Kidney (tissue), 14 donors: ENCODE data around the gene ADCY4. TPM values are rescaled to one million over a fixed set of nuclear protein-coding genes. Genes with fewer than 3 reads are reported as not detected.

Experiments
- DNase-seq, 5 donors: peaks; one replicate each; pipeline ENCODE4 v3.0.0-alpha.2; 2013 to 2020
- FAIRE-seq: peaks from 2 replicates; lab custom pipeline; 2012; peaks lifted over from hg19 to GRCh38; lab: Jason Lieb, UNC
- H3K27ac ChIP-seq, 2 donors: one replicate each; pipeline ENCODE4 v1.7.0; 2013; ENCODE audit warnings: low read depth in 2 of 2, low read length in 2 of 2, inconsistent platforms in 1 of 2
- H3K27me3 ChIP-seq: one replicate; pipeline ENCODE4 v1.7.1; 2013; ENCODE audit warnings: low read length, inconsistent platforms; ENCODE audit not compliant: control insufficient read depth, insufficient read depth
- H3K36me3 ChIP-seq, 3 donors: one replicate each; pipeline versions ENCODE4 v1.7.0 to v1.7.1; 2013; ENCODE audit warnings: low read length in 3 of 3, control low read depth in 1 of 3, inconsistent platforms in 1 of 3; ENCODE audit not compliant: insufficient read depth in 3 of 3, control insufficient read depth in 2 of 3
- H3K4me1 ChIP-seq, 3 donors: one replicate each; pipeline versions ENCODE4 v1.7.0 to v1.7.1; 2013; ENCODE audit warnings: low read length in 3 of 3, inconsistent platforms in 1 of 3, low read depth in 1 of 3; ENCODE audit not compliant: control insufficient read depth in 2 of 3, insufficient read depth in 2 of 3
- H3K4me3 ChIP-seq, 3 donors: one replicate each; pipeline versions ENCODE4 v1.7.0 to v1.8.1; 2013; ENCODE audit warnings: low read length in 3 of 3, control low read depth in 1 of 3, inconsistent platforms in 1 of 3
- H3K9ac ChIP-seq, 3 donors: one replicate each; pipeline versions ENCODE4 v1.7.0 to v1.7.1; 2013; ENCODE audit warnings: low read length in 3 of 3, control low read depth in 1 of 3, inconsistent platforms in 1 of 3
- H3K9me3 ChIP-seq, 3 donors: one replicate each; pipeline versions ENCODE4 v1.7.0 to v1.7.1; 2013; ENCODE audit warnings: low read length in 3 of 3, control low read depth in 1 of 3, inconsistent platforms in 1 of 3; ENCODE audit not compliant: control insufficient read depth in 2 of 3, insufficient read depth in 1 of 3
- intact Hi-C: fragments of 100-400 bp; cut with DNase I; formaldehyde crosslinking; loops from one replicate; pipeline ENCODE4 v1.11.1; 2022
- polyA plus RNA-seq: library from polyadenylated mRNA; stranded (reverse); fragments of 350-450 nt; fragmentation: Illumina TruSeq; extraction: RNeasy Lipid Tissue Mini Kit (QIAGEN cat#74804); gene quantifications from one replicate; pipeline ENCODE4 v1.2.3, GENCODE V29; 2014; ENCODE audit warnings: low read depth, low replicate concordance; ENCODE audit not compliant: insufficient read depth
- total RNA-seq: library from RNA; stranded (reverse); fragmentation: NEBNext Ultra II Directional; extraction: Animal tissue kit (Norgen Biotek cat#: 25700); gene quantifications from one replicate; pipeline ENCODE4 v1.2.1, GENCODE V29; 2021
- TF ChIP-seq, protein P1 (sequence below): IDR thresholded peaks from 3 replicates; pipeline ENCODE4 v1.5.1; 2012; ENCODE audit warnings: mild to moderate bottlenecking, moderate library complexity, borderline replicate concordance; ENCODE audit not compliant: insufficient read depth; ENCODE audit errors: extremely low read depth
- donor health status: control.
- donor health status: control.
- donor health status: control.
- donor health status: control.
- donor health status: control.
- donor health status: DM: yes; HTN: yes; CAD: no.
- donor health status: Normal renal cell carcinoma (clear cell type).

ADCY4 gene
- total and polyA plus RNA-seq, 2 donors from 2014 or later, result 19.2 to 57.5 TPM

DNA sequence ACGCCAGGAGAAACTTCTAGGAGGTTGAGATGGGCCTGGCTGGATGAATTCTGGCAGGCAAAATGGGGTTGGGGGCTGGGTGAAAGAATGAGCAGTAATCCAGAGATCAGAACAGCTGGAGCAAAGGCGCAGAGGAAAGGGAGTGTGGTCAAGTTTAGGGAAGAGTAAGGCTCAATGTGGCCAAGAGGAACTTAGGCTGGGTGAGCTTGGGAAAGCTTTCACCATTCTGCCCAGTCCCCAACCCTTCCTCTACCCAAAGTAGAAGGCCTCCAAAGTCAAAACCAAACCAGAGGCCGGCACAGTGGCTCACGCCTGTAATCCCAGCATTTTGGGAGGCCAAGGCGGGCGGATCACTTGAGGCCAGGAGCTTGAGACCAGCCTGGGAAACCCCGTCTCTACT is 53.2 kb downstream of the ADCY4 start:
- DNase-seq (no peak), FAIRE-seq (no peak)
- intact Hi-C loops, result no loop called here
- Histone ChIP-seq H3K27me3 (no peaks in the 10 kb centered on the region), H3K9ac (no peak overlapping the region), H3K4me1 (peaks cover 0 to 3% (median 0%) of the 10 kb centered on the region in 3 donors), H3K27ac (no peak overlapping the region), H3K36me3 (no peaks in the 10 kb centered on the region), H3K9me3 (no peaks in the 10 kb centered on the region), H3K4me3 (no peak overlapping the region)
- TF ChIP-seq, protein P1, sequence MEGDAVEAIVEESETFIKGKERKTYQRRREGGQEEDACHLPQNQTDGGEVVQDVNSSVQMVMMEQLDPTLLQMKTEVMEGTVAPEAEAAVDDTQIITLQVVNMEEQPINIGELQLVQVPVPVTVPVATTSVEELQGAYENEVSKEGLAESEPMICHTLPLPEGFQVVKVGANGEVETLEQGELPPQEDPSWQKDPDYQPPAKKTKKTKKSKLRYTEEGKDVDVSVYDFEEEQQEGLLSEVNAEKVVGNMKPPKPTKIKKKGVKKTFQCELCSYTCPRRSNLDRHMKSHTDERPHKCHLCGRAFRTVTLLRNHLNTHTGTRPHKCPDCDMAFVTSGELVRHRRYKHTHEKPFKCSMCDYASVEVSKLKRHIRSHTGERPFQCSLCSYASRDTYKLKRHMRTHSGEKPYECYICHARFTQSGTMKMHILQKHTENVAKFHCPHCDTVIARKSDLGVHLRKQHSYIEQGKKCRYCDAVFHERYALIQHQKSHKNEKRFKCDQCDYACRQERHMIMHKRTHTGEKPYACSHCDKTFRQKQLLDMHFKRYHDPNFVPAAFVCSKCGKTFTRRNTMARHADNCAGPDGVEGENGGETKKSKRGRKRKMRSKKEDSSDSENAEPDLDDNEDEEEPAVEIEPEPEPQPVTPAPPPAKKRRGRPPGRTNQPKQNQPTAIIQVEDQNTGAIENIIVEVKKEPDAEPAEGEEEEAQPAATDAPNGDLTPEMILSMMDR, result no peak

DNA sequence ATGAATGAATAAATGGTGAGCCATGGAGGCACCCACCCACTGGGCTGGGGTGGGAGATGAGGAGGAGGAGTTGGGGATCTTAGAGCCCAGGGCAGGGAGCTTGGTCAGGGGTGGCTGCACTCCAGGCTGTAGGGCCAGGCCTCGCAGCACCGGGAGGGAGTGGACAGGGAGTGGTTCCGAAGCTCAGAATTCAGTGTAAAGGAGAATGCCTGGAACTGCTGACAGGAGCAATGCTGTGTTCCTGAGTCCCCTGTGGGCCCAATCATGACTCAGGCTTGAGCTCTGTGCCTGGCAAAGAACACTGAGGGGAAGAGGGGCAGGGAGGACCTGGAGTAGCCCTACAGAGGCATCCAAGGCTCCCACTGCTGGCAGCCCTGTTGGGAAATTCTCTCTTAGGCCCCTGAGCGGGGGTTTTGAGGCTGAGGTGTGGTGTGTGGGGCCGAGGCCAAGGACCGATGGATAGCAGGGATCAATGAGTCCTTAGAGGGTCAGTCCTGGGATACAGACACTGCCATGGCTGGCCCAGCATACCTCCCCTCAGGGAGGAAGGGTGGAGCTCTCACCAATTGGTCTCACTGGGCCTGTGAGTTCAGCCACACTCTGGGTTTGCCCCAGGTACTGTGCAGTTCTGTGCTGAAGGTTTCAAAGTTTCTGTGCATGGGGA is 53.9 kb downstream of the ADCY4 start:
- Histone ChIP-seq H3K27me3 (no peaks in the 10 kb centered on the region), H3K9me3 (no peaks in the 10 kb centered on the region), H3K9ac (no peak overlapping the region), H3K27ac (no peak overlapping the region), H3K36me3 (no peaks in the 10 kb centered on the region), H3K4me3 (no peak overlapping the region), H3K4me1 (peaks cover 0 to 3% (median 0%) of the 10 kb centered on the region in 3 donors)
- FAIRE-seq (no peak), DNase-seq (no peak)
- intact Hi-C loops, result no loop called here
- TF ChIP-seq, protein P1, result no peak

DNA sequence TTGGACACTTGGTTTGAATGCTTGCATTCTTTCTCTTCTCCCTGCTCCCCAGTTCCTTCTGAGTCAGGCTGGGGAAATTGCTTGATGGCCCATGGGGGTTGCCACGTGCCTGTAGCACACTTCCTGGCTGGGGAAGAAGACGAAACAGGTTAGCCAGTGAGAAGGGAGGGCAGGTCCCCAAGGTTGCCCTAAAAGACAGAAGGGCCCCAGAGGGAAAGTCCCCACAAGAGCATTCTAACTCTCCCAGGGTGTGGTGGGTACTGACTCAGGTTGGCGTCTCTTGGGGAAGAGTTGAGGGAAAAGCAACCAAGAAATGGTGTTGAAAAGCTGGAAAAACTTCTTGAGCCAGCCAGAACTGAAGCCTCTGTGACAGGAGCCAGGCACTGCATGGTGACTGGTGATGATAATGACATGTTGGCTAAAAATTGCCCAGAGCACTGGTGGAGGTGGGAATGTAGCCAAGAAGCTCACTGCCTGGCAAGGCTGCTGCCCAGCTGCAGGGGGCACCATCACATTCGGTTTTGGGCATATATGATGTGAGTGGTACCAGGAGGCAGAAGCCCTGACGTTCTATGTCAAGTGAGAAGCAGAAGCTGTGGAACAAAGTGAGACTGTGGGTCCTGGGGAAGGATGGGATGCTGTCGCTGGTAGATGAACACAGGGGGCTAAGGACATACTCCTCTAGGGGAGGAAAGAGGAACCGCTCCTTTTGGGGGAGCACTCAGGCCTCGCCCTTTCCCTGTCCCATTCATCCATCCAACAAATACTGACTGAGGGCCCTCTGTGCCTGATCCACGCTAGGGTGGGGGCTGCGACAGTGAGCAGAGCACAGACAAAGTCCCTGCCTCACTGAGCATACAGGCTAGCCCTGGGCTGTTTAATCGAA is 55.3 kb downstream of the ADCY4 start:
- Histone ChIP-seq H3K4me3 (no peak overlapping the region), H3K9me3 (no peaks in the 10 kb centered on the region), H3K27me3 (no peaks in the 10 kb centered on the region), H3K27ac (no peak overlapping the region), H3K4me1 (peaks cover 0 to 3% (median 0%) of the 10 kb centered on the region in 3 donors), H3K9ac (no peak overlapping the region), H3K36me3 (no peaks in the 10 kb centered on the region)
- TF ChIP-seq, protein P1, result peak; percentile 28
- intact Hi-C loops, result no loop called here
- no peak for DNase-seq
- FAIRE-seq, result no peak
